NCI-H1048 (cell line): ENCODE results near the gene RSPH10B2.
"Not testable (repeated sequence)": the region's sequence is repeated elsewhere in the genome, so short reads cannot be mapped to it uniquely, and the experiment has no call there.

ENCODE experiments used
- DNase-seq: peaks from one replicate; lab custom pipeline; 2025; lab: John Stamatoyannopoulos, UW

Gene RSPH10B2

DNA sequence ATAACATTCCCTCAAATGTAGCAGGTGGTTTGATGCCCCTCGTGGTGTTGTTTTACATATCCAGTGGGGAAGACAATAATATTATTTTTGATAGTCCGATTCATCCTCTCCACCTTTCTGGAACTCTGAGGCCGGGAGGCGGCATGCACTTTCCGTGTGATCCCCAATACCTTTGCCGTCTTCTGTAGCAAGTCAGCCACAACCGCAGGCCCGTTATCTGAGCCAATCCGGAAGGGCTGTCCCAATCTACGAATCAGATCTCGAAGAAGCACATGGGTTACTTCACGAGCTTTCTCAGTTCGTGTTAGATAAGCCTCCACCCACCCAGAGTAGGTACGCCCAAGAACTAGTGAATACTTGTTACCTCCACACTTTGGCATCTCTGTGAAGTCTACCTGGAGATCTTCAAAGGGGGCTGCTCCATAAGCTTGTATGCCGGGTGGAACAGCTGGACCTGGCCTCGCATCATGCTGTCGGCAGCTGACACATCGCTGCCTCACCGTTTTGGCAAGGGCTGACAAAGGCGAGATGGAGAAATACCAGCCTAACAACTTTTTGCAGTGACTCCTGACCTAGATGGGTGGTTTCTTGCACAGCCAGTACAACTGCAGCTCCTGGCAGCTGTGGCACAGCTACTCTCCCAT is 88.5 kb downstream of the RSPH10B2 start:
- not testable (repeated sequence) for DNase-seq

DNA sequence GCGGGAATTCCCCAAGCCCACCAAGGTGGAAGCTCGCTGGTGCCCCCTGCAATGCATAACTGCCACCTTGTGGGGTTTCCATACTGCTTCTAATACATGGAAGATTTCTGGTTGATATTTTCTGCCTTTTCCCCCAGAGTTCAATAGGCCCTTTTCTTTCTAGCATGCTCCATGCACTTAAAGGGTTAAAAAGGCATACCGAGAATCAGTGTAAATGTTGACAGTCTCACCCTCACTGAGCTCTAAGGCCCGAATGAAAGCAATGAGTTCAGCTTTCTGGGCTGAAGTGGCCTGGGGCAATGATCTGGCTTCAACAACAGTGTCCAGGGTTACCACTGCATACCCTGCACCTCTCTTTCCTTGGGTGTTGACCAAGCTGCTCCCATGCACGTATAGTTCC is 89.2 kb downstream of the RSPH10B2 start:
- DNase-seq: not testable (repeated sequence)

DNA sequence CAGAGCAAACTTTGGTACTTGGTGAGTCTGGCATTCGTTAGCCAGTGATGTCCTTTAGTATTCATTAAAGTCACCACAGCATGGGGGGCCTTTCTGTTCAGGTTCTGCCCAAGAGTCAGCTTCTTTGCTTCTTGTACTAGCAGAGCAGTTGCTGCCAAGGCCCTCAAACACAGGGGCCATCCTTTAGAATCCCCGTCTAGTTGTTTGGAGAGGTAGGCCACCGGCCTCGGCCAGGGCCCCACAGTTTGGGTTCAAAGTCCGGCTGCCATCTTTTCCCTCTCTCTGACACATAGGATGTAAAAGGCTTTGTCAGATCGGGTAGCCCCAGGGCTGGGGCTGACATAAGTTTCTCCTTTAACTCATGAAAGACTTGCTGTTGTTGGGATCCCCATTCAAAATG is 89.8 kb downstream of the RSPH10B2 start:
- not testable (repeated sequence) for DNase-seq

DNA sequence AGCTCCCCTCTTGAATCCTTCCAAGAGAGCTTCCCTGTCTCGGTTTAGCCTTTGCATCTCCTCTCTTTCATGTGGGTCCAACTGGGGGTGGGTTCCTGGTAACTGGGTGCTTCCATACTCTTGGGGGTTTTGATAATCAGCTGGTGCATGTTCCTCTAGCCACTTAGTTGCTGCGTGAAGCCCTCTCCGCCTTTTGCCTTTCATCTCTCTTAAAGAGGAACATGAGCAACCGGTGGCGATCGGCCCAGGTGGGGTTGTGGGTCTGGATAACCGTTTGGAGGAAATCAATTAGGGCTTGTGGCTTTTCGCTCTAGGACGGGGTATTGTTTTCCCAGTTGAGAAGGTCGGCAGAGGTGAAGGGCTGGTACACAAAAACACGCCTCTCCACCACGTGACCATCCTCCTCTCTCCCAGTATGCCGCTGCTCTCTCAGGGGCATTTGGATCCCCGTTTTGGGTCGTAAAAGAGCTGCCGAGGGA is 92.1 kb downstream of the RSPH10B2 start:
- DNase-seq: not testable (repeated sequence)

DNA sequence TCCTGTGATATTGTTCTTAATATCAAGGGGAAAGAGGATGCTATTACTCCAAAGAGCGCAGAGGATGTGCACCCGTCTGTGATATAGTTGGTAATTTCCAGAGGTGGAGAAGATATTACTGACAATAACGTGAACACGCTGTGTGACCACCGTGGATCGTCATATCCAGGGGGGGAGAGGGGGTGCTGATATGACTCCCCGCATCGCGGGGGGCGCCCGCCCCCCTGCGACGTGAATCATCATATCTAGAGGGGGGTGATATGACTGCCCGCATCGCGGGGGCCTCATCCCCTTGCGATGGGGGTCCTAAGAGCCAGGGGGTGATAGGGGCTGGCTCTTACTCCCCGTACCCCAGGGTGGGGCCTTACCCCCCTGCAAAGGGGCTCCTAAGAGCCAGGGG is 93.8 kb downstream of the RSPH10B2 start:
- DNase-seq: not testable (repeated sequence)
